B cell (primary cell): ENCODE results near the gene DTHD1.

Experiments used
- EZH2 ChIP-seq: IDR thresholded peaks from 2 replicates; pipeline ENCODE4 v1.6.1; 2012; ENCODE audit warnings: borderline replicate concordance, low read depth, mild to moderate bottlenecking, moderate library complexity, low read length; ENCODE audit not compliant: insufficient read depth, poor library complexity, severe bottlenecking
- TF ChIP-seq, protein P1 (sequence below): fragments of 200-600 bp; IDR thresholded peaks from one replicate; pipeline ENCODE4 v1.8.0; 2022; ENCODE audit warnings: antibody characterized with exemption, mild to moderate bottlenecking

DNA sequence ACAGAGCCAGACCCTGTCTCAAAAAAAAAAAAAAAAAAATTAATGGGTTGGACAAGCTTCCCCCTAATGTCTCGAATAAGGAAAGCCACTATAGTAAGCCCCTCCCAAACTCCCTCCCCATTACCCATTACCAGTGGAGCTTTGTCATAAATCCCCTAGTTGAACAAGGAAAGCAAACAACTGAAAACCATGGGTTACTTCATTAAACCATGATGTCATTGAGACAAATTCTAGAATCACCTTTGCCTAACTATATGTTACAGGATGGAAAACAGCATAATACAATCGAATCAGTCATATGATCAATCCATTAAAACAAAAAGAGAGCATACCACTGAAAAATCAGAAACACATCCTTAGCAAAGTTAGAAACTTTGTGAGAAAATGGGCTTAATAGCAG lies 45.3 kb upstream of the DTHD1 start:
- TF ChIP-seq, protein P1, sequence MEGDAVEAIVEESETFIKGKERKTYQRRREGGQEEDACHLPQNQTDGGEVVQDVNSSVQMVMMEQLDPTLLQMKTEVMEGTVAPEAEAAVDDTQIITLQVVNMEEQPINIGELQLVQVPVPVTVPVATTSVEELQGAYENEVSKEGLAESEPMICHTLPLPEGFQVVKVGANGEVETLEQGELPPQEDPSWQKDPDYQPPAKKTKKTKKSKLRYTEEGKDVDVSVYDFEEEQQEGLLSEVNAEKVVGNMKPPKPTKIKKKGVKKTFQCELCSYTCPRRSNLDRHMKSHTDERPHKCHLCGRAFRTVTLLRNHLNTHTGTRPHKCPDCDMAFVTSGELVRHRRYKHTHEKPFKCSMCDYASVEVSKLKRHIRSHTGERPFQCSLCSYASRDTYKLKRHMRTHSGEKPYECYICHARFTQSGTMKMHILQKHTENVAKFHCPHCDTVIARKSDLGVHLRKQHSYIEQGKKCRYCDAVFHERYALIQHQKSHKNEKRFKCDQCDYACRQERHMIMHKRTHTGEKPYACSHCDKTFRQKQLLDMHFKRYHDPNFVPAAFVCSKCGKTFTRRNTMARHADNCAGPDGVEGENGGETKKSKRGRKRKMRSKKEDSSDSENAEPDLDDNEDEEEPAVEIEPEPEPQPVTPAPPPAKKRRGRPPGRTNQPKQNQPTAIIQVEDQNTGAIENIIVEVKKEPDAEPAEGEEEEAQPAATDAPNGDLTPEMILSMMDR: no peak
- TF ChIP-seq EZH2: no peak
